ENCODE data around the gene NUP160. TPM values are rescaled to one million over a fixed set of nuclear protein-coding genes. Genes with fewer than 3 reads are reported as not detected.
A peak's percentile ranks its signal among the peaks of the same experiment; 100 is the strongest.
"Not testable (repeated sequence)": the region's sequence is repeated elsewhere in the genome, so short reads cannot be mapped to it uniquely, and the experiment has no call there.

Gene NUP160
- total RNA-seq, 2 donors from 2014 or later = 82.1 to 87.6 TPM

- no peaks in the 10 kb centered on the region for H3K27me3 ChIP-seq (ENCODE audit: control insufficient read depth, insufficient read depth, low read length, poor library complexity, severe bottlenecking)
- no peak for TF ChIP-seq CTCF (conservative IDR thresholded peaks at IDR 0.05)
- peaks cover 17% of the 10 kb centered on the region for H3K36me3 Mint-ChIP-seq (ENCODE audit: low read depth)
- H3K4me3 Mint-ChIP-seq = peak overlapping the region; percentile 92
- H3K4me1 Mint-ChIP-seq = peaks cover 17% of the 10 kb centered on the region
- peak overlapping the region; percentile 97 for H3K9ac ChIP-seq (ENCODE audit: extremely low read depth, low read length, poor library complexity, severe bottlenecking)
- DNase-seq = peak; percentile 64
- peak overlapping the region; percentile 99 for H3K27ac ChIP-seq (ENCODE audit: low read depth, low read length)
- H3K27ac Mint-ChIP-seq = peak overlapping the region; percentile 100
- H3K9me3 Mint-ChIP-seq = no peaks in the 10 kb centered on the region
- no peaks in the 10 kb centered on the region for H3K27me3 Mint-ChIP-seq (ENCODE audit: insufficient read depth)
- H3K4me3 ChIP-seq (ENCODE audit: low read length) = peak overlapping the region; percentile 100
- 57% methylated on average over 11 to 12 of the region's 12 CpGs for WGBS, 2 experiments (ENCODE audit: insufficient coverage in 1 of 2, insufficient read length in 1 of 2)
- H3K9me3 ChIP-seq (ENCODE audit: control insufficient read depth, low read length) = no peaks in the 10 kb centered on the region
- peaks cover 21% of the 10 kb centered on the region for H3K36me3 ChIP-seq (ENCODE audit: control insufficient read depth, insufficient read depth, low read length)
- H3K4me1 ChIP-seq (ENCODE audit: control insufficient read depth, insufficient read depth, low read length) = peaks cover 3% of the 10 kb centered on the region
These were observed 80.0 kb downstream of the NUP160 start for GRCh38 chr11:47768101-47768612.

- H3K27me3 ChIP-seq (ENCODE audit: control insufficient read depth, insufficient read depth, low read length, poor library complexity, severe bottlenecking) = no peaks in the 10 kb centered on the region
- peaks cover 3% of the 10 kb centered on the region for H3K4me1 ChIP-seq (ENCODE audit: control insufficient read depth, insufficient read depth, low read length)
- no peaks in the 10 kb centered on the region for H3K9me3 ChIP-seq (ENCODE audit: control insufficient read depth, low read length)
- peak overlapping the region; percentile 100 for H3K4me3 ChIP-seq (ENCODE audit: low read length)
- peaks cover 26% of the 10 kb centered on the region for H3K36me3 Mint-ChIP-seq (ENCODE audit: low read depth)
- H3K27me3 Mint-ChIP-seq (ENCODE audit: insufficient read depth) = no peaks in the 10 kb centered on the region
- peak overlapping the region; percentile 92 for H3K4me3 Mint-ChIP-seq
- 0 to 2% methylated on average over 13 to 65 of the region's 65 CpGs for WGBS, 2 experiments (ENCODE audit: insufficient coverage in 1 of 2, insufficient read length in 1 of 2)
- peak; percentile 67 for DNase-seq
- TF ChIP-seq CTCF (conservative IDR thresholded peaks at IDR 0.05) = no peak
- H3K9me3 Mint-ChIP-seq = no peaks in the 10 kb centered on the region
- peak overlapping the region; percentile 73 for H3K27ac ChIP-seq (ENCODE audit: low read depth, low read length)
- H3K36me3 ChIP-seq (ENCODE audit: control insufficient read depth, insufficient read depth, low read length) = peaks cover 36% of the 10 kb centered on the region
- H3K4me1 Mint-ChIP-seq = peaks cover 14% of the 10 kb centered on the region
- H3K27ac Mint-ChIP-seq = peak overlapping the region; percentile 94
- H3K9ac ChIP-seq (ENCODE audit: extremely low read depth, low read length, poor library complexity, severe bottlenecking) = peak overlapping the region; percentile 93
These were observed 81.5 kb downstream of the NUP160 start for GRCh38 chr11:47766509-47767227.

GRCh38 chr11:47765086-47765485 lies 83.1 kb downstream of the NUP160 start:
- Histone ChIP-seq H3K27ac (ENCODE audit: low read depth, low read length) (no peak overlapping the region), H3K9ac (ENCODE audit: extremely low read depth, low read length, poor library complexity, severe bottlenecking) (peak overlapping the region; percentile 93), H3K4me3 (ENCODE audit: low read length) (peak overlapping the region; percentile 100), H3K4me1 (ENCODE audit: control insufficient read depth, insufficient read depth, low read length) (peaks cover 3% of the 10 kb centered on the region), H3K27me3 (ENCODE audit: control insufficient read depth, insufficient read depth, low read length, poor library complexity, severe bottlenecking) (no peaks in the 10 kb centered on the region), H3K36me3 (ENCODE audit: control insufficient read depth, insufficient read depth, low read length) (peaks cover 52% of the 10 kb centered on the region), H3K9me3 (ENCODE audit: control insufficient read depth, low read length) (no peaks in the 10 kb centered on the region)
- no peak for DNase-seq
- Mint-ChIP-seq H3K36me3 (ENCODE audit: low read depth) (peaks cover 40% of the 10 kb centered on the region), H3K4me3 (peak overlapping the region; percentile 92), H3K27ac (peak overlapping the region; percentile 86), H3K4me1 (peaks cover 11% of the 10 kb centered on the region), H3K9me3 (no peaks in the 10 kb centered on the region), H3K27me3 (ENCODE audit: insufficient read depth) (no peaks in the 10 kb centered on the region)
- TF ChIP-seq CTCF (conservative IDR thresholded peaks at IDR 0.05) = no peak
- WGBS, 2 experiments (ENCODE audit: insufficient coverage in 1 of 2, insufficient read length in 1 of 2) = 80 to 89% methylated on average over 1 to 2 of the region's 2 CpGs

GRCh38 chr11:47759291-47759690 lies 88.9 kb downstream of the NUP160 start:
- H3K27ac ChIP-seq (ENCODE audit: low read depth, low read length); H3K9ac ChIP-seq (ENCODE audit: extremely low read depth, low read length, poor library complexity, severe bottlenecking); H3K4me1 Mint-ChIP-seq; H3K27me3 ChIP-seq (ENCODE audit: control insufficient read depth, insufficient read depth, low read length, poor library complexity, severe bottlenecking); DNase-seq; H3K9me3 Mint-ChIP-seq; H3K4me1 ChIP-seq (ENCODE audit: control insufficient read depth, insufficient read depth, low read length); H3K27me3 Mint-ChIP-seq (ENCODE audit: insufficient read depth); H3K9me3 ChIP-seq (ENCODE audit: control insufficient read depth, low read length); H3K4me3 Mint-ChIP-seq; H3K27ac Mint-ChIP-seq; H3K4me3 ChIP-seq (ENCODE audit: low read length): not testable (repeated sequence)
- H3K36me3 ChIP-seq (ENCODE audit: control insufficient read depth, insufficient read depth, low read length) = peaks cover 94% of the 10 kb centered on the region
- peaks cover 82% of the 10 kb centered on the region for H3K36me3 Mint-ChIP-seq (ENCODE audit: low read depth)
- 93 to 95% methylated on average over 10 to 11 of the region's 11 CpGs for WGBS, 2 experiments (ENCODE audit: insufficient coverage in 1 of 2, insufficient read length in 1 of 2)

Data from endodermal cell (in vitro differentiated cells).